GM18909 (cell line): Measurements from ENCODE around the gene THAP11.

Experiments
- ATAC-seq: cut with Tn5 transposase; IDR thresholded peaks from one replicate; pipeline ENCODE4 v1.9.1; 2021; ENCODE audit warnings: mild to moderate bottlenecking; ENCODE audit not compliant: unreplicated experiment, poor library complexity

THAP11 gene

DNA sequence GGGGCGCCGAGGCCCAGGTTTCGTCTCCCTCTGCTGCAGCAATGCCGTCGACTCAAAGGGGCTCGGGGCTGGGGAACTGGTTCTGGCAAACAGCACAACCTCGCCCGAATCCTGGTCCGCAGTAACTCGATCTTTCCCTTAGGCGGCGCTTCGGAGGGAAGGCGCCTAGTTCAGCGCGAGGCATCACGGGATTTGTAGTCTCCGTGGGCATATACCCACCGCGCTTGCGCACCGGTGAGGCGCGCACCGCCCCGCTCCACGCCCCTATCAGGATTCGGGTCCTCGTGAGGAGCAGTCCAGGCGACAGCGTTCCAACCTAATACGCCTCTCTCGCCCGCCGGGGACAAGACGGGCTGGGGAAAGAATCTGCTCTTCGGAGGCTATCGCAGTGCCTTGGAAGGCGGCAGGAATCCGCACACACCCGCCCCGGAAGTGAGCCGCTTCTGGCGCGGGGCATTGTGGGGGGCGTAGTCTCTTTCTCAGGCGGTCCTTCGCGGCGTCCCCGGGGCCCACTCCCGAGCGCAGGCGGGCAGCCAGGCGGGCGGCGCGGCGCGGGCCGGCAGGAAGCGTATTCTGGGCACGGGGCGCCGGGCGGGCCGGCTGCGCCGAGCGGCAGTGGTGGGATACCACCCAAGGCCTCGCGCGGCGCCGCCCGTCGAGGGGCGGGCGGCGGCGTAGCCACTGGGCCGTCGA lies at the start of gene THAP11:
THAP11 (plus strand) TSS at position 505 of the 693 bp plus-strand sequence. CDS start 235 bp downstream, outside the sequence.
- ATAC-seq: peak; percentile 54

DNA sequence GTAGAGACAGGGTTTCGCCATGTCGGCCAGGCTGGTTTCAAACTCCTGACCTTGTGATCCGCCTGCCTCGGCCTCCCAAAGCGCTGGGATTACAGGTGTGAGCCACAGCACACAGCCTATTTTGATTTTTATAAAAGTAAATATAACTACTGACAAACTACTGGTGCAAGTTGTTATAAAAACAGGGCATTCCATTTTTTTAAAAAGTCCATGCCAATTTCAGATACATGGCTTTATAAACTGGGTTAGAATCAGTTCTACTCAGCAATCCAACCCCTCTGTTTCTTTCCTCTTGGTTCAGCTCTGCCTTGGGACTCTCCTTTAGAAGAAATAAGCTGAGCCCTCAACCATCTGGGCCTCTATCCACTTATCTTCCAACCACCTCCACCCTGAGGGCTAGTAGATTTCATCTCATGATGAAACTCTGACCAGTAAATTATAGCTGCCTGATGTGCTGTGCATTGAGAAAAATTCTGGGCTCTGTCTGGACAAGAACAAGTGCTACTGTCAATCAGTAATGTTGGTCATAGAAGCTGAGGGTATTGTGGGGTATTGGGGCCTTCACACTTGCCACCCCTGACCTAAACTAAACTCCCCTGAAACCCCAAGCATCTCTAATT lies 45.9 kb upstream of the THAP11 start:
- no peak for ATAC-seq

DNA sequence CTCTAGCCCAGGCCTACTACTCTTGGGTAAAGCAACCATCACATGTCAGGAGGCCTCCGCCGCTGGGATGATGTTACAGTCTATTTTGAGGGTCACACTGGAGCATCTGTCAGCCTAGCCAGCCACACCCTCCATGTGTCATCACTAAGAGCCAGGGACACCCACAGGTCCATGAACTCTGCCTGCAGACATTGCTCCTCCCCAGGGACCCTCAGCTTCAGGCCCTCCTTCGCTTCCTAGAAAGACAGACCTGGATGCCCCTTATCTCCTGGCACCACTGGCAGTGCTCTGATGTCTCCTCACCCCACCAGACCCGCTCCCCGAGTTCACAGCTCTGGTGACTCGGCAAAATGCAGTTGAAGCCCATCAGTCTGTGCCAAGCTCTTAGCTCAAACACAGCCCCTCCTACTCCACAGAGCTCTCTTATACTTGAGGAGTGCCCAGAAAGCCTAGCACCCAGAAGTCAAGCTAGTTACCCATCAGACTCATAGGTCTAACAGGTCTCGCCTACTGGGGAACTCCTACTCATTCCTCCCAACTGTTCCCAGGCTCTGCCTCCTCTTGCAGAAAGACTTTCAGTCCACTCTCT lies 41.7 kb upstream of the THAP11 start:
- ATAC-seq: no peak

DNA sequence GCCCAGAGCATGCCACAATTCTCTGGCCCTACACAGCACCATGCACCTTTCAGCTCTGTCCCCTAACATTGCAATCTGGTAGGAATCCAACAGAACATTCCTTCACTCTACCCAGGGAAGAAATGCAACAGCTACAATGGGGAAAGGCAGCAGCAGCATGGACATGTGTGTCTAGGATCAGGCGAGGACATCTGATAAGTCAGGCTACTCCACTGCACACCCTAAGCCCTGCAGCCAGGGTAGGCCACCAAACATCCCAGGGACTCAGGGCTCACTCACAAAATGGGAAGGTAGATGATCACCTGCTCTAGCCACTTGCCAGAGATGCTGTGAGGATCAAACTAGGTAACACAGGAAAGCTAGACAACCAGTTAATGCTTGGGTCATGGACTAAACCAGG lies 40.9 kb upstream of the THAP11 start:
- ATAC-seq: no peak

DNA sequence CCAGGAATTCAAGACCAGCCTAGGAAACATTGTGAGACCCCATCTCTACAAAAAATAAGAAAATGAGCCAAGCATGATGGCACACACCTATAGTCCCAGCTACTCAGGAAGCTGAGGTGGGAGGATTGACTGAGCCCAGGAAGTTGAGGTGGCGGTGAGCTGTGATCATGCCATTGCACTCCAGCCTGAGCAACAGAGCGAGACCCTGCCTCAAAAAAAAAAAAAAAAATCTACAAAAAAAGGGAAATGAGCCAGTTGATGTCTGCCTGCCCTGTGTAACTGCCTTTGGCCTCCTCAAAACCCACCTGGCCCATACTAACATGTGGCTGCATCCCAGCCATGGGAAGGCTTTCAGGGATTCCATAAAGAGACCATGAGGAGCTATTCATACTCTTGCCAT lies 40.2 kb upstream of the THAP11 start:
- ATAC-seq: no peak

DNA sequence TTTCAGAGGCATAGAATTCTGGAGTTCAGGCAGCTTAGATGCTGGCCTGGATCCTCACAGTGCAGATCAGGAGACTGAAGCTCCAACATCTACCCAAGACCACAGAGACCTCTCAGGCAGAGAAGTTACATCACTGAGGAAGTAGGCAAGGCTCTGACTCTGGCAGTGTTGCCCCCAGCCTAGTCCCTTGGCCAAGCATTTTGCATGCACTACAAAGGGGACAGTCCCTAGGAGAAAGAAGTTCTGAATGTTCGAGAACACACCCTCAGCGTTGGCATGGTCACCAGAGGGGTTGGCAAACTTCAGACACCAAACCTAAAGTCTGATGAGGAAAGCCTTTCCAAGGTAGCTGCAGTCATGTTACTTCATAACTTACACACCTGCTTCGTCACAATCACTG lies 38.2 kb upstream of the THAP11 start:
- no peak for ATAC-seq

DNA sequence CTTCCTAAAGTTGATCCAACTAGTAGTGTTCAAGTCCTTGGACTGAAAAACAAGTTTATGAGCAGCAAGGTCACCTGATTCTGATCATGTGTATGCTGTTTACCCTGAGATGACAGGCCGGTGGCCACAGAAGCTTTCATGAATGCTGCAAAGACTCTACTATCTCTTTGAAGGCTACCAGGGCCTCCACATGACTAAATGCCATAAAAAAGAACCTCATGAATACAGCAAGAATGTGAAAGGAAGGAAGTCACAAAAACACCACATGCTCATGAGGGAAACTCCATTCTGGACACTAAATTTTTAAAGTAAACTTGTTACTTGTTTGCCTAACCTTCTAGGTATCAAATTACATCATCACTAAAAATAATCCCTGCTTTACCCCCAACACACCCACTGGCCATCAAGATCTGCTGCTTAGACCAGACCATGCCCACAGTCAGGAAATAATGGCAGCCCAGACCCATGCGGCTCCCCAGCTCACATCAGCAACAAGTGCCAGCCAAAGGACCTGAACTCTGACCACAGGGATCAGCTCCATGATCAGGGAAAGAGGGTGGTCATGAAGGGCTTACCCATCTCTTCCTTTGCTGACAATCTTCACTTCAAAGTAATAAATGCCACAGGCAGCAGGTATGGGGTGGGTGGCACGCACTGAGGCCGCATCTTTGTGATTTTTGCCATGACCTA lies 37.1 kb upstream of the THAP11 start:
- no peak for ATAC-seq

DNA sequence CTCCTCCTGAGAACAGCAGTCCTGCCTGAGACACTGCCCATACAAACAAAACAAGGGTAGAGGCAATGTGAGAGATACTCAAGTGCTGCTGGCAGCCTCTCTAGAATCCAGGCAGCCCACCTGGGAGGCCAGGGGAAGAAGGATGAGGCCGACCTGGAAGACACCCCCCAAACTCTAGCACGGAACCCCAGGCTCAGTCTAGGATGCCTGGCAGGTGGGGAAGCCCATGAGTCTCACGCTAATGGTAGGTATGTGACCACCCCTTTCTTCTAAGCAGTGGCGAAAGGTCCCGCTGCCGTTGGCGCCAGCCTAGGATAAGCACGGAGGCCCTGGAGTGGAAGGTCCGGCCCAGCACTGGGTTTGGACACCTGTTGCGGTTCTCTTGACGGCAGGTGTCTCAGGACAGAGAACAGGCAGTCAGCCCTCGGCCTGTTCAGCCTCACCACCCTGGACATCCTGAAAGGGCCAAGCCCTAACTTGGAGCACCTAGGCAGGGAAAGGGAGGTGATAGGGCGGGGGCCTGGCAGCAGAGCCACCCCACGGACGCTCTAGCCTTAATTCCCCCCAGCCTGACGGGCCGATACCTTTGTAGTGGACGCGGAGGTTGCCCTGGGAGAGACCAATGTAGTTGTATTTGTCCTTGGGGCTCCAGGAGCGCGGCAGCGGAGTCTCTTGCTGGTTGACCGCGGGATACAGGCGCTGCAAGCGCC lies 36.2 kb upstream of the THAP11 start:
- ATAC-seq: peak; percentile 6

DNA sequence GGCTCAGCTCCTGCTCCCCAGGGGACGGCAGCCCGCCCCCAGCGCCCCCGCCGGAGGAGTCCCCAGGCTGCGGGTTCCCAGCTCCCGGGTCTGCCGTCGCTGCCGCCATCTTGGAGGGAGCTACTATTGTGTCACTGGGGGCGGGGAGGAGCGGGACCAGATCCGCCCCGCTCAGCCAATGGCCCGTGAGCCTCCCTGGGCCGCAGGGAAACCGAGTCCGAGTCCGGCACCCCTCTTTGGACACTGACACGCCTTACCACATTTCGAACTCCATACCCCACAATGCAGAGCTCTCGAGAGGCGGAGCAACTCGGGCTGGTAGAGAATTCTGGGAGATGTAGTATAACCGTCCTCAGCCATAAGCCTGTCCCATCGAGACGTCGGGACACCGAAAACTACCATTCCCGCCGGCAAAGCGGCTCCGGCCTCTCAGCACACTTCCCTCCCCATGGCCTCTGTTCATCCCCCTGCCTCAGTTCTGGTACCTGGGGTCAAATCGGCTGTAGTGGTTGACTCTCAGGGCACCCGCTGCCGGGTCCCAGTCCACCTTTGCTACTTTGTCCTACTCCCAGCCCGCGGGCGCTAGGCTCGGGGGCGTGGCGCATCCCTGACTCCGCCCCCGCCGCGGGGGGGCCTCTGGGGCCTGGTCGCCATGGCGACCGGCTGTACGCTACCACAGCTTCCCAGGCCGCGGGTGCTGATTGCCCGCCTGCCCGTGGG lies 35.5 kb upstream of the THAP11 start, which contains the start of the genes RANBP10 and TSNAXIP1:
RANBP10 (minus strand) TSS at position 133 of the 720 bp plus-strand sequence; CDS start at position 109, 24 bp downstream.
TSNAXIP1 (plus strand) TSS at position 462 of the 720 bp plus-strand sequence. CDS start 261 bp downstream, outside the sequence.
- ATAC-seq: peak; percentile 92

DNA sequence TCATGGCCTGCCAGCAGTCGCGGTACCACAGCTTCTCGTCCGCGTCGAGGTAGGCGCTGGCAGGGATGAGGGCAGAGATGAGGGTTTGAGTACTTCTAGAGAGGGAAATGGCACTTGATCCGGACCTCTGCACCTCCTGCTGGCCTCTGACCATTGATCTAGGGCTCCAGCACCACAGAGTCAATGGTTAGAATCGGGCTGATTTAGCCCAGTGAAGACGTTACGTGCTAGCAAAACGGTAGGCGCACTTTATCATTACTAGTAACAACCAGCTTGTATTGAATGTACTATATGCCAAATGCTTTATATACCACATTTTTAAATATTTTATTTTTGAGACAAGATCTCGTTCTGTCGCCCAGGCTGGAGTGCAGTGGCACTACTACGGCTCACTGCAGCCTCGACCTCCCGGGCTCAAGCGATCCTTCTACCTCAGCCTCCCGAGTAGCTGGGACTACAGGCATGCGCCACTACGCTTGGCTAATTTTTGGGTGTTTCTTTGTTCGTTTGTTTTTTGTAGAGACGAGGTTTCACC lies 34.9 kb upstream of the THAP11 start:
- no peak for ATAC-seq

DNA sequence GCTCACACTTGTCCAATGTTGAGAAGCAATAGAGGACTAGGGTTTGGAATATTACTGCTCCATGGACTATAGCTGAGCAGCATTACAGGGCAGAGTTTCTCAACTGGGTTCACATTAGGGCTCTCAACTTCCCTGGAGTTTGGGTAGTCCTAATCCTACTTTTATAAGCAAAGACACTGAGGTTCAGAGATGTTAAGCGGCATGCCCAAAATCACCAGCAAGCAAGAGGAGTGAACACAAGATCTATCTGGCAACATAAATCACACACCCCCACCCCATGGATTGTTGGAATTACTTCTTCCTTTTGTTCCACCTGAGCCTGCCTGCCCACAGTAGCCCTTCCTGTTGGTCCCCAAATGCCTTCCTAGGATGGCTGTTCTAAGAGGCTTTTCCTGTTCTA lies 30.2 kb upstream of the THAP11 start:
- no peak for ATAC-seq

DNA sequence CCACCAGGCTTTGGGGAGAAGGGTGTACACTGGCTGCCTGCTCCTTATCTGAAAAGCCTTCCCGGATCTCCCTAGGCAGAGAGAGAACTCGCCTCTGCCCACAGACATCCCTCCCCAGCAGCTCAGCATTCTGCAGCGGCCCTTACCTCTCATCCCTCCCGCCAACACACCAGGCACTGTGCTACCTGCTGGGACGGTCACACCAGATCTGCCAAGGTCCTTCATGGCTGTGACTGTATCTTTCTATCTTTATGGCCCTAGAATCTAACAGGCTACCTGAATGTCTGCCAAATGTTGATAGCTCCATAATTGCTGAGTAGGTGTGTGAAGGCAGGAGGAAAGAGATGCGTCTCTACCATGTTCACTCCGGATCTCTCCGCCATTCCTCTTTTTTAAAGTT lies 27.6 kb upstream of the THAP11 start:
- ATAC-seq: no peak

DNA sequence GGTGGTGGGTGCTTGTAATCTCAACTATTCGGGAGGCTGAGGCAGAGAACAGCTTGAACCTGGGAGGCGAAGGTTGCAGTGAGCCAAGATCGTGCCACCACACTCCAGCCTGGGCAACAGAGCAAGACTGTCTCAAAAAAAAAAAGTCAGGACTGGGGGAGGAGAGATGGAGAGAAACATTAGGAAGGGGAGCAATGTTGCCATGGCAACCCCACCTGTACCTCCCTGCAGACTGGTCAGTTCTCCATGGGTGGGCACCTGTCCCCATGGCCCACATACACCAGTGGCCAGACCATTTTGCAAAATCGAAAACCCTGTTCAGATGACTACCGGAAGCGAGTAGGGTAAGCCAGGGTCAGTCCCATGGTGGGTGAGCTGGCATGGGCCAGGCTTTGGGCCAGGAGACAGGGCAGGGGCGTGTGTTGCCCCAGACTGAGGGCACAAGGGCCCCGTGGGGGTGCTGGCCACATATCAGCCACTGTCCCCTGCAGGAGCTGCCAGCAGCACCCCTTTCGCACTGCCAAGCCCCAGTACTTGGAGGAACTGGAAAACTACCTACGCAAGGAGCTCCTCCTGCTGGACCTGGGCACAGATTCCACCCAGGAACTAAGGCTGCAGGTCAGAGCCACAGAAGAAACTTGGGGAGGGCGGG lies 21.4 kb upstream of the THAP11 start:
- no peak for ATAC-seq

DNA sequence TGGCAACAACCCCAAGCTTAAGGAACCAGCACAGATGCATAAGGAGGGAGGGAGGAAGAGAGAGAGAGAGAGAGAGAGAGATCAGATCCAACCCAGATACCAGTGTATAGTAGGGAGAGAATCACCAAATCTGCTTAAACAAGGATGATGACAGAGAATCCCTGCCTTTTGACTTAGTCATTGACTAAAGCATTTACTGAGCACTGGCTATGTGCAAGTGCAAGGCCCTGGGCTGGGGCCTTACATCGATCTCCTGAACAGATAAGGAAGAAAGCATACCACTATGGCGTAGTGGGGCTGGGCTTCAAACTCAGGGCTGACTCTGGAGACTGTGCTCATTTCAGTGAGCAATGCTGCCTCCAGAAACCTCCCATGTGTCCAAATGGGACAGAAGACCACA lies 19.6 kb upstream of the THAP11 start:
- no peak for ATAC-seq

DNA sequence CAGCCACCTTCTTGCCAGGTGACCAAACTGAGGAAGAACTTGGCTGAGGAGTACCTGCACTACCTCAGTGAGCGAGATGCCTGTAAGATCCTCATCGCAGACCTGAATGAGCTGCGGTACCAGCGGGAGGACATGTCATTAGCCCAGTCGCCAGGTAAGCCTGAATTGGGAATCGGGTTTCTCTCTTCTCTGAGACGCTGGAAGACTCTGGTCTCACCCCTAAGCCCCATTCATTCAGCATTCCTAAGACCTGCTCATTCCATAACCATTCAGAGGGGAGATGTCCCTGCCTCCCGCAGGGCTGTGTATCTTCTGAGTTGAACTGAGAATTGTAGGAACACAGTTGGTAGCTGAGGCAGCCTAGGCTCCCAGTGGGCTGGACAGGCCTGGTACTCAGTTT lies 17.0 kb upstream of the THAP11 start:
- ATAC-seq: no peak

DNA sequence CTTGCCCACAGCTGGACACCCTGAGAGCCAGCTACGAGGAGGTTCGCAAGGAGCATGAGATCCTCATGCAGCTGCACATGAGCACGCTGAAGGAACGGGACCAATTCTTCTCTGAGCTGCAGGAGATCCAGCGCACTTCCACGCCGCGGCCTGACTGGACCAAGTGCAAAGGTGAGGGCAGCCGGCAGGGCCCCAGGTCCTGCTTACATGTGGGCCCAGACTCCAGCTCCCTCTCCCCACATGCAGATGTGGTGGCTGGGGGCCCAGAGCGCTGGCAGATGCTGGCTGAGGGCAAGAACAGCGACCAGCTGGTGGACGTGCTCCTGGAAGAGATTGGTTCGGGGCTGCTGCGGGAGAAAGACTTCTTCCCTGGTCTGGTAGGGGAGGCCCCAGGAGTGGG lies 16.2 kb upstream of the THAP11 start:
- ATAC-seq: no peak

DNA sequence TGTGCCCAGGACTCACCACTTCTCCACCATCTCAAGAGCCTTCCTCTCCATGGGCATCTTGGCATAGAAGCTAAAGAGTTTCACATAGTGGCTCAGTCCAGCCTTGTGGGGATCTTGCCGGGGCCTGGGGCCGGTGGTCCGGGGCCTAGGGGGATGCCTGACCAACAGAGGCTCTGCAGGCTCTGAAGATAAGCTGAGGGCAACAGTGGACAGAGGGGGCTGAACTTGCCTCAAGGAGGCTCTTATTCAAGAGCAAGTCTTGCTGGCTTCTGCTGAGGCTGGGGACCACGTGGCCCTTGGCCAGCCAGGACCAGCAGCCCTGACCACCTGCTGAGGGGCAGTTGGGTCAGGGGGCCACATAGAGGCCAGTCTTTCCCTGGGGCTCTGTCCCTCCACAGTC lies 13.5 kb upstream of the THAP11 start:
- ATAC-seq: no peak

DNA sequence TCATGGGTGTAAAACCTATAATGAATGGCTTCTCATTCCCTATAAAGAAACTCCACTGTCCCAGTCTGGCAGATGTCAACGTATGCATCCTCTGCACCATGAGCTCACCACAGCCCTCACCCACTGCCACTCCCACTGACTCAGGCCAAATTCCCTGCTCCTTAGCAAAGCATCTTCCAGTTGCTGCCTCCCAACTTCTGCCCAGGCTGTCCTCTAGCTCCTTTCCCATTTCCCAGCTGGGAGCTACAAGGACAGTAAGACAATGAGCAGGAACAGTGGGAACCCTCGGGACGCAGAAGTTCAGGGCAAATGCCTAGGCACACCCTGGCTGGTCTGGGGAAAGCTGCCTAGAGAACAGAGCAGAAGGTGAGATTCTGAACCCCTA lies 9.1 kb upstream of the THAP11 start:
- ATAC-seq: no peak
